EL (cell line): ENCODE data around the gene PPM1L.

Source experiments
- DNase-seq: peaks from one replicate; pipeline ENCODE4 v3.0.0-alpha.2; 2016

The PPM1L gene

DNA sequence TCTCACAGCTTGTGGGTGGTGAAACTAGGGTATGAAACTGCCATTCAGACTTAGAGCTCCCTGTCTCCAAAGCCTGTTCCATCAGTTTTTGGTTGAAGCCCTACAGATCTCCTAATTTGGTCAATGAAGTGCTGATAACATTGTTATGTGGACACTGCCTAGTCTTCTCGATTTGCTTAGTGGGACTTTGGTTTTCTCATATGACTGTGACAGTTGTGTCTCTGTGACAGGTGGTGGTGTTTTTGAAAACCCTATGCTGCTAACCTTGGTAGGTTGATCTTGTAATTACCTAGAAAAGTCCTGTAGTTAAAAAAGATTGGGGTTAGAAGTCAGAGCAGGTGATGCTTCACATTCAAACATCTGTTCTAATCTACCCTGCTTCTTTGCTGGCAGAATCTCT, 9.2 kb downstream of the PPM1L start:
- DNase-seq = no peak

DNA sequence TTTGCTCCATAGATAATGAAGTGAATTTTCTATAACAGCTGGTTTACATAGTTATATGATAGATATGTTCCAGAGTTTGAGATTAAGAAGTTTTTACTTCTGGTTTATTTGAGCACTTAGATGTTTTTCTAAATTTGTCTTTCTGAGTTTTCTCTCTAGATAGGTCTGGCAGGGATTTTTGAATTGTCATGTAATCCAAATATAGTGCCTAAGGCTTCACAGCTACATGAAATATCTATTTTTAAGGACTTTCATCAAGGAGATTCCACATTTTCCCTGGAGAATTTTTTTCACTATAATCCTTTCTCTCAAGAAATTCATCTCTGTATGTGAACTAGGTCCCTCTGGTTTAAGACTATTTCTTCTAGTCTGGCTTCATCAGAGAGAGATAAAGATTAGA, 12.0 kb downstream of the PPM1L start:
- no peak for DNase-seq

DNA sequence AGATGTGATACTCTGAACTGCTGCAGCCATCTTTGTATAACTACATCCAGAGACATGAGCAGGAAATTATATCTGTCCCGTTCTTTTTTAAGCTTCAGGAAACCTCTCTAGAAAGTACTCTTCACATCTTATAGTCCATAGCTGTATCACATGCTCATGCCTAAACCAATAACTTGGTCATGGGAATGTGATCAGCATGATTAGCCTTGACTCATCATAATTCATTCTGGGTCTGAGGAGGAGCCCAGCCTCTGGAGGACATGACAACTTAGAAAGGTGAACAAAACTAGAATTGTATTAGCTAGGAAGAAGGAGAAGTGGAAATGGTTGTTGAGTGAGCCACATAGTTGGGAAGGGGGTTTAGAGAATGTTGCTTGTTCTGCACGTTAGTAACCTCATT, 12.9 kb downstream of the PPM1L start:
- no peak for DNase-seq

DNA sequence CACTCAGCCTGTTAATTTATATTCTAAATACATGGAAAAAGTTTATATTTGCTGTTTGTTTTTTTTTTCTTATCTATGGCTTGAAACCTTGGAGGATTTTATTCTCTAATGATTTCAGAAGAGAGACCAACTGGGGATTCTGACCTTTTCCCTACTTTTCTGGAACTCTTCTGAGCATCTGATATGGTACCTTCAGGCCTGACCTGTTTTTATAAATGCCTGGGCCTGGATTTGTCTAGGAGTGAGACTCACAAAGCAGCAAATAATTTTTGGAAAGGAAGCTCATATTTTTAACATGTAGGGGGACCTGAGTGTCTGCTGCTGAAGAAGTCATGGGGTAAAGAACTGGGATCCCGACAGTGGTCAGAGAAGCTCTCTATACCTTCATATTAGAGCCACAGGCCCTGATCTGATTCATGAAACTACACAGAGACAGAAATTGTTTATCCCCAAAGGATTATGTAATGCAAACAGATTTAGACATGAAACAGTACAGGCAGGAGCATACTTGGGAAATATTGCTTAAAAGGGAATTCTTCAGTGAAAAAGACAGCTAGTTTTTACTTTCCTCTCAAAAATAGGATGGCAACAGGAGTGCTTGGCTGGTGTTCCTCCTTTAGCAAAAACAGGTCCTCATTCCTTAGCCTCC, 15.9 kb downstream of the PPM1L start:
- DNase-seq = no peak

DNA sequence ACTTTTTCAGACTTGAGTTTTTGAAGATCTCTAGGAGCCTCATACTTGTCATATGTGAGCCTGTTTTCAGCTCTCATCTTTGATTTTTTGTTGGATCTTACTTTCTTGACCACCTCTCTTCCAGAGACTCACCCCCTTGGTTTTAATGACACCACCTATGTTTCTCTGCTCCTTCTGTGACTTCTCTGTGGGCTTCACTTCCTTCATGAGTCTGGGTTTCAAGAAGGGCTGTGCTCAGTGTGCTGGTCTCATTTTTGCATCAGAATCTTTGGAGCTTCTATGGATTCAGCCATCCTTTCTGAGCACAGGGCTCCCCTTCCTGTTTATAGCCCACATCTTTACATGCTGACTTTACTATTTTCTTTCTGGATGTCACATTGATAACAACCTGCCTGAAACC, 17.7 kb downstream of the PPM1L start:
- DNase-seq = no peak

DNA sequence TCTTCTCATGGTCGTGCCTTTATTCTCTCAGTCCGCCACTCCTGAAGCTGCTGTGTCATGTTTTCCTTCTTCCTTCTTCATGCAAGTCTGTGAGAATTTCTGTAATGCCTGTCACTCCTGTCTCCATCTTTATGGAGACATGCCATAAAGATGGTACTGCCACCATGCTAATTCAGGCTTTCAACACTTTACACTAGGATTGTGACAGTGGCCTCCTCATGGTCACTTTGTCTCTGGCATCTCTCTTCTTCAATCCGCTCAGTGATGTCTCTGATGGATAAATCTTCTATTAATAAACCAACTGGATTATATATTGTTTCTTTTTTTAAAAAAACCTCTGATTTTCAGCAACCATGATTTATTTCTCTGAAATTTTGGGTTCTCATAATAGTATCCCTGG, 18.1 kb downstream of the PPM1L start:
- no peak for DNase-seq

DNA sequence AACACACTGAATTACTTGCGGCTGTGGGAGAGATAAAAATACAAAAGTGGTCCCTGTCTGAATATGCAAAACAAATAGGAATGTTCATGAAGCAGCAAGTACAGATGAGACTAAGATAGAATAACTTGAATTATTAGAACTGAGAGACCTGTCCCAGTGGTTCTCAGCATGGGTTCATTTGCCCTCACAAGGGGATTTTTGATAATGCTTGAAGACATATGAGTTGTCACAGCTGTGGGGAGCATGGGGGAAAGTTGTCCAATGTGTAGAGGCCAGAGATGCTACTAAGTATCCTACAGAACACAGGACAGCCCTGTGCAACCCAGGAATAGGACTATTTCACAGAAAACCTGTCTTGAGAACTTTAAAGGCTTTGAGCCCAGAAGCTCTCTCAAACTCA, 22.4 kb downstream of the PPM1L start:
- no peak for DNase-seq

DNA sequence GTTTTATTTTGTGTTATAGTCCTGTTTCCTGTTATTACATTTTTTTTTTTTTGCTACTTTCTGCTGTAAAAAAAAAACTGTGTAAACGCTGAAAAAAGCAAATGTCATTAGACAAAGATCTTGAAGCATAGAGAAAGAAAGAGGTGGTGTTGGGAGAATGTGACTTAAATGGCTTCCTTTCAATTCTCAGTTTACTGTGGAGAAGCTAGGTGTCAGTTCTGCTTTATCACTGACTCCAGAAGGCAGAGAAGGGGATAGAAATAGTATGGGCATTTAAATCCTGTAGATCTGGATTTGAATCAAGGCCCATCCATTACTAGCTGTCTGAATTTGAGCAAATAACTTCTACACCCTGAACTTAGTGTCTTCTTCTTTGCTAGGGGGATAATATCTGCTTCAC, 23.0 kb downstream of the PPM1L start:
- no peak for DNase-seq

DNA sequence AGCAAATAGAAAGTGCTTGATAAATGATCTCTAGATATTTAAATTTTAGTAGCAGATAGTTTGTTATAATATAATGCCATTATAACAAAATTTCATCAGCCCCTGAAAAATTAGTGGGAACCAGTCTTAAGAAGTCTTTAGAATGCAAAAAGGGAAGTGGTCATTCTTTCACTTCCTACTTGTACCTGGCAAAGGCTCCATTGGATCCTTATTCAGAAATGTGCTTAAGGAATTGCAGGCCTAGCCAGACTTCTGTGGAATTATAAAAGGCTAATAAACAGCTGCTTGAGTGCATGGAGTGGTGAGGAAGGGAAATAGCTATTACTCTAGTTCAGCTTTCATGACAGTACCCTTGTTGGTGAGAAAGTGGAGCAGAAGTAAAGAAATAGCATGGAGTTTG, 24.2 kb downstream of the PPM1L start:
- DNase-seq = no peak

DNA sequence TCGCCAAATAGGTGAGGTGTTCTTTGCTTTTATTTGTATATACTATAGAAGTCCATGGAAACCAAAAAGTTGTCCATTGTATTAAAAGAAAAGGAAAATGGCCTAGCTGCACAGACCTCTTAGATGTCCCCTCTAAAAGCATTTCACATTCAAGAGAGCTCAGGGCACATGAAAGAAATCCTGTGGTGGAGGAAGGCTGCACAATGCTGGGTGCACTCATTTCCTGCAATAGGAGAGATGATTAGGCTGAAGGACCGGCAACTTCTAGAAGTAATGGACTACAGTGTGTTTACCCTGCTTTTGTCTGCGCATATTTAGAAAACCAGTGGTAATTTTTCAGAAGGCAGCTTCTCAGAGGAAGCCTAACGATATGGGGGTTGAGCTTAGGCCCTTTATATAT, 25.4 kb downstream of the PPM1L start:
- DNase-seq = no peak

DNA sequence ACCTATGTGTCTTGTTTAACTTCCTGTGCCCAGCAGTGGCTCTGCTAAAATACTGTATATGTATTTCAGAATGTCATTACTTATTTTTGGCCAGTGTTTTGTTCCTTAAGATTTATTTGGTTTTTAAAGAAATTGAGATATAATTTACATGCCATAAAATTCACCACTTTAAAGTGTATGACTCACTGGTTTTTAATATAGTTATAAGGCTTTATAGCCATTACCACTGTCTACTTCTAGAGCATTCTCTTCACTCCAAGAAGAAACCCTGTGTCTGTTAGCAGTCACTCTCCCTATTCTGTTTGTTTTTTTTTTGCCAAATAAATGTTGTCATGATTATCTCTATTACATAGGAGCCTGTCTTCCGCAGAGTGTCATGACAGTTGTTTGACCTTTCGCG, 25.8 kb downstream of the PPM1L start:
- DNase-seq = no peak

DNA sequence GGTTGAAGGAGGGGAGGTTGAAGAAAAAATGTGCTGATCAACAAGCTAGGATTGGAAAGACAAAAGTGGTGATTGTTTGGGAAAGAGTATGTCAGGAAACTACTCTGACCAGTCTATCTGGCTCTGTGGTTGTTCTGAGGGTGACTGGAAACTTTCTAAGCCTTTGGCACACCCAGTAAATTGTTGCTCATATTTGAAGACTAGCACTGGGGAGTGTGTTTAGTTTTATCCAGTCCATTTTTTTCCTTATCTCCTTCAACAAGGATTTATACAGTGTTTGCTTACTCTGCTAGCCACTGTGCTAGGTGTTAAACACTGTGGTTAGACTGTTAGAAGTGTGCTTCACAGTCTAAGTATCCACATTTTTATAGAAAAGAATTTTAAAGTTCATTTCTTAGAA, 28.8 kb downstream of the PPM1L start:
- DNase-seq = no peak

DNA sequence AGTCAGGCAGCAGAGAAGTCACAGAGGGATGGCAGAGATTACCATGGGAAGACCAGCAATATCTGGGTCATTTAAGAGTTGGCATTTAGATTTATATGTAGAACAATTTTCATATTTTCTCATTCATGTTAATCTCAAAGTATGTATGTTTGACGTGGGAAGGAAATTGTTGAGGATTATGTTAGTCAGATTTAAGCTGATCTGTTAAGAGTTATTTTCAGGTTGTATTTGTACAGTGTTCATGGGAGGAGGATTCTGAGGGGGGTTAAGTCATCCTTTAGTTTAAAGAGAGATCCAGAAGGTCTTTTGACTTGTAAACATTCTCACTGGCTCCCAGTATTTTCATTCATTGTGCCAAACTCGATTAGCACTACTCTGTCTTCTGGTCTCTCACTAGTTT, 34.7 kb downstream of the PPM1L start:
- DNase-seq = no peak

DNA sequence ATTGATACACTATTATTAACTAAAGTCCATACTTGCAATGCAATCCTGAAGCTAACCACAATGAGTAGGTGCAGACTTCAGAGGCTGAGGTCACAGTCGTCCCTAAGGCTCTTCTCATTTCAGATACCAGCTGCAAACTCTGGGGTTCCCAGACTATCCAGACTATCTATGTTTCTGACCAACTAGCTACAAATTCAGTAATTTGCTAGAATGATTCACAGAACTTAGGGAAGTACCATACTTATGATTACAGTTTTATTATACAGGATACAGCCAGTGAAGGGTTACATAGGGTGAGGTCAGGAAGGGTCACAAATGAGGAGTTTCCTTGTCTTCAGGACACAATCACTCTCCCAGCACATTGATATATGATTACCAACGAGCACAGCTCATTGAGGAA, 36.5 kb downstream of the PPM1L start:
- no peak for DNase-seq

DNA sequence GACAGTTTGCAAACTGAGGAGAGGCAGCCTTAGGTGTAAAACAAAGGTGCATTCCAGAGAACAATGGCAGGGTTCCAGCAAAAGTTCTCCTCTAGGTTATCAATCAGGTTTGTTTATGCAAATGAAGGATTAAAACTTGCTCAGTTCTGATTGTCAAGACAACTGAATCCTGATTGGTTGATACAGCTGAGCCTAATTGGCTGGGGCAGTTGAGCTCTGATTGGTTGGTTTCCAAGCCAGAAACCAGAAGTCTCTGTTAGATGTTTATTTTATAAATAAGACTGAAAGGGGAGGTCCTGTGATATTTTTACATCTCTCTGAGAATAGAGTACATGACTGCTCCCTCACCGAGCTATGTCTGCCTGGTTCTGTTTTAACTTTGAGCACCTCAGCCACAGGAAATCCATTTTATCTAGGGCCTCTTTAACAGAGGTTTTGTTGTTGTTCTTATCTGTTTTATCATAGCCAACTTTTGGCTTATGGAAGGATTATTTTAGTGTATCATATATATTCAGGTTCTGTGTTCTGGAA, 37.8 kb downstream of the PPM1L start:
- DNase-seq = no peak

DNA sequence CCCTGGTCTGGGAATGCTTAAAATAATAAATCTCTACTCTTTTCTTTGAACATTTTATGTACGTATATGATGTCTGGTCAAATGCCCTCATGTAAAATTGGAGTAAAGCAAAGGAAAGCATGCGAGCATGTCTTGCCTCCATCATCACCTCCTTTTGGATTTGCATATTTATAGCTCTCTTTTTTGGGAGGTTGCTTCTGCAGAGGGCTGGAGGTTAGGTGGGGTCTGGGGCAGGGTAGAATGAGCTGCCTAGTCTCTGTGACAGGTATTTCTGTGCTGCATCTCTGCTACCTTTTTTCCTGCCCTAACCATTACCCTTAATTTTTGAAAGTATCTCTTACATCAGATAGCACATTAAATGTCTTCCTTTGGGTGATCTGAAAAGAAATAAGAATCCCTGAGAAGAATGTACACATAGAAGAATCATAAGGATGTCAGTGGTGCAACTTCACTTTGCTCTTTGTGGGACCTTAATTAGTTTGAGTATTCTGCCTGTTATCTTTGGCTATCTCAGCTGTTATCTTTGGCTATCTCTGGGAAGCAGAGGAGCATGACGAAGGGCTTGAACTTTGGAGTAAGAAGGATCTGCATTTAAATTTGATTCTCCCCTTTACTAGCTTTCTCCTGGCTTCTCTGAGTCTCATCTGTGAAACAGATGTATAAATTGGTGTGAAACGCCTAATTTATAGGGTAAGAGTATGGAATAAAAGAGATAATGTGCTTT, 40.2 kb downstream of the PPM1L start:
- DNase-seq = no peak

DNA sequence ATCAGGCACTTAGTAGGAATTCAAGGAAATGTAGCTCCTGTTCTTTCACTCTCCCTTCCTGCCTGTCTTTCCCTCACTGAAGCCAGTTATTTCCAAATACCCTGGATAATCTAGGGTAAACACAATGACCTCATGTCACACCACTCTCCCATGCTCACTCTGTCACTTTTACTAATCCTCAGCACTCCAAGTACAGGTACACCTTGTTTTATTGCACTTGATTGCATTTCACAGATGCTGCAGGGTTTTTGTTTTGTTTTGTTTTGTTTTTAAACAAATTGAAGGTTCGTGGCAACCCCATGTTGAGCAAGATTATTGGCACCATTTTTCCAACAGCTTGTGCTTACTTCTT, 40.8 kb downstream of the PPM1L start:
- no peak for DNase-seq

DNA sequence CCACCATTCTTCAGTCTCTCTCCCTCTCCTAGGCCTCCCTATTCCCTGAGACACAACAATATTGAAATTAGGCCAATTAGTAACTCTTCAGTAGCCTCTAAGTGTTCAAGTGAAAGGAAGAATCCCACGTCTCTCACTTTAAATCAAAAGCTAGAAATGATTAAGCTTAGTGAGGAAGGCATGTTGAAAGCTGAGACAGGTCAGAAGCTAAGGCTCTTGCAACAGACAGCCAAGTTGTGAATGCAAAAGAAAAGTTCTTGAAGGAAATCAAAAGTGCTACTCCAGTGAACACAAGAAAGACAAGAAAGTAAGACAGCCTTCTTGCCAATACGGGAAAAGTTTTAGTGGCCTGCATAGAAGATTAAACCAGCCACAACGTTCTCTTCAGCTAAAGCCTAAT, 41.3 kb downstream of the PPM1L start:
- DNase-seq = no peak

DNA sequence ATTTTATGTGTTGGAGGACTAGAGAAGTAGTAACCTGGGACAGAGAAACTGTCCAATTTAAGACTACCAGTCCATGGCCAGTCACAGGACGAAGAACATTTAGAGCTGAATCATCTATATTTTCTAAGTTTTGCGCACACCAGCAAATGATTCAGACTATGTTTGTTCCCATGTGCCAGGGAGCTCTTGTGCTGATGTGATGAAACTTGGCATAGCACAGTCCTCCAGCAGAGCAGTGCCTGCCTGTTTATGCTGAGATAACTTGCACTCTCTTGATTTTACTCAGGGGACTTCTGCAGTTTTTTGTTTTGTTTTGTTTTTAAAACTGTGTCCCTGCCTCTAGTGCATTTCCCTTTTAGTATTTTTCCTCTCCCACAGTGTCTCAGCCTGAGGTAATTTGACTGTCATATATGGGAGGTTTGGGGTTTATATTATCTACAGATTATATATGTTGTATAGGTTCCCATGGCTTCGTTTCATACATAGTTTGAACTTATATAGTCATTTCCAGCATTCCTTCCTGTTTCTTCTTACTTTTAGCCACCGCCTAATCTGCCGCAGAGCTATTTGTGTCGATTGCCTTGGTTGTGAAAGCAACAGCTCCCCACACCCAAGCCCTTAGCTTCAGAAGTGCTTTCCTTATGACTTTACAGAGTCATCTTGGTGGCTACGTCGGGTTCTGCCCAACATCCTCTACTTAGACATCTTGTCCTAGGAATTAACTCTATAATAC, 45.5 kb downstream of the PPM1L start:
- DNase-seq = no peak

DNA sequence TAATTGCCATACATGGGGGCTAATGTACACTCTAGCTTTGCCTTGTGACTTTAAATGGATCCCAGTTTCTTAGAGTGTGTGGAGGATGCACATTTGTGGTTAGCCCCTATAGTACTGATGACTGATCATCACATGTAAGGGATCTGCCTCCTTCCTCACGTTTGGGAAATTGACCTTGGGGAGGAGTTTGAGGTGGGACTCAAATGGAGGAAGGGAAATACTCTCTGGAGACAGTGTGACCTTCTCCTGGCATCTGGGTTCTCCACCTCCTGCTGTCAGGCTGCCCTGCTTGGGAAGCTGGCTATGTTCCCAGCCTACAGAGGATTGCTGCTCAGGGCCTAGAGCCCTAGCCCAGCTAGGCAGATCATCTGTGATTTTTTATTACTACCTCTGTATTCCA, 48.7 kb downstream of the PPM1L start:
- DNase-seq = peak; percentile 12

DNA sequence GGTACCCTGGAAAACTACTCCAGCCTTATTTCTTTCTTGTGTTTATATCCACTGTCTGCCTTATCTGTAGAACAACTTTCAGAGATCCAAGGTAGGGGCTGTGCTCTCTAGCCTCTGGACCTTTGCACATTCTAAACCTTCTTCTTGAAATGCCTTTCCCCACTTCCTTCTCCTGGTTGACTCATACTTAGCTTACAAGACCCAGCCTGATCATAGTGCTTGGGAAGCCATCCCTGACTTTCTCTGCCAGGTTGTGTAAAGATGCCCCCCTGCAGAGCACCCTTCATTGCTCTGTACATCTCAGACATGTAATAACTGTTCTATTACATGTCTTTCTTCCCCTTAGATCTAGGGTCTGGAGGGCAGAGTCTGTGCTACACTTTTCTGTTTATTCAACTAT, 50.1 kb downstream of the PPM1L start:
- DNase-seq = no peak

DNA sequence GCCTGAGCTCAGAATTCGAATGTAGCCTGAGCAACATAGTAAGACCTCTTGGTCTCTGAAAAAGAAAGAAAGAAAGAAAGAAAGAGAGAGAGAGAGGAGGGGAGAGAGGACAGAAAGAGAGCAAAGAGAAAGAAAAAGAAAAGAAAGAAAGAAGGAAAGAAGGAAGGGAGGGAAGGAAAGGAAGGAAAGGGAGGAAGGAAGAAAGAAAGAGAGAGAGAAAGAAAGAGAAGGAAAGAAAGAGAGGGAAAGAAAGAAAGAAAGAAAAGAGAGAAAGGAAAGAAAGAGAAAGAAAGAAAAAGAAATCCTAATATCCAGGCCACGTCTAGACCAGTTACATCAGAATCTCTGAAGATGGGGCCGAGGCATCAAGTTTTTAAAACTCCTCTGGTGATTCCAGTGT, 50.7 kb downstream of the PPM1L start:
- no peak for DNase-seq

DNA sequence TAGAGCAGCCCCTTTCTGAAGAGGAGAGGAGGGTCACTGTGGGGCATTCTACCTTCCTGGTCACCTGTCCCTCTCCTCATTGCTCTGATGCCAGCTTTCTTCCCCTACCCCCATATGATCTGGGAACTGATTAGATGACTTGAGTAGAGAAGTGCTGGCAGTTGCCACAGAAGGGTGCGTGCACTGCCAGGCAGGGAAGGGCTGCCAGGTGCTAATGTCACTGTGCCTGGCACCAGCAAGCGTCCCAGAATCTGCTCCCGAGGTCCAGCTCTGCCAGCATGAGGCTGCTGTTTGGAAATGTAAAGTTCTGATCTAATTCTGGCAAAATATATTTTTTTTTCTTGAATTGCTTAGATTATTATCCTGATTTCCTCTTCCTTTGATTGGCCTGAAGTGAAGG, 52.8 kb downstream of the PPM1L start:
- no peak for DNase-seq

DNA sequence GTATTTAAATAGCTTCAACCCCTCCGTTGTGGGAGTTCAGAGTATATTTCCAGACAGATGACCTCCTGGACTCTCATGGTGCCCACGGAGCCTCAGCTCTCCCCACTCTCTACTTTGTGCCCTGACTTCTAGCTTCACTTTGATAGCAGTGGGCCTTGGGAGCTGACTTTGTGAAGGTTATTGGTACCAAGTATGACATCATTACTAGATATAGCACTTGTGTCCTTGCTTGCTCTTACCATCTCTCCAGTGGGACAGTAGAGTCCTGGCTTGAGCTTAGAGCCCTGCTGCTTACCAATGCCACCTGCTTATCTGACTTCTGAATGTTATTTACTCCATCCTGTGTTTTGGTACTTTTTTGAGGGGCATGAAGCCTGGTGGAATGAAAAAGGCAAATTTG, 53.4 kb downstream of the PPM1L start:
- DNase-seq = no peak
